NCI-H2029 treated with DMSO at 0.1 percent for 48 hours (cell line): ENCODE measurements around the gene SGCE.

ENCODE experiments used
- DNase-seq: peaks from one replicate; lab custom pipeline; 2025; lab: John Stamatoyannopoulos, UW

Gene SGCE

DNA sequence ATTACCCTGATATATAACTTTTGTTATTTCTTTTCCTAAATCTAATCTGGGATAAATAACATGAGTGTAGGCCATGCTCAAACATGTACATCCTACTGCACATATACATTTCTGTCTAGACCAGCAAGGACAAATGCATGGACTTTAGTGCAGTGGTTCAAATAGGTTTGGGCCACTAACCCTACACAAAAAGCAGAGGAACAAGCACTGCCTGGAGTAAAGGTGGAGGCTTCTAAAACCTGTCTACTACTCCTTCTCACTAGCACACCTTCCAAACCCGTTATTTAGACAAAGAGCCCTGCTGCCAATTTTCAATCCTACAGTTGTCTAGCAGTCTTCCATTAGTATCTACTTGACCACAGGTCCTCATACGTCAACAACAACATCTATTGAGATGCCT lies 34.8 kb downstream of the SGCE start:
- no peak for DNase-seq

DNA sequence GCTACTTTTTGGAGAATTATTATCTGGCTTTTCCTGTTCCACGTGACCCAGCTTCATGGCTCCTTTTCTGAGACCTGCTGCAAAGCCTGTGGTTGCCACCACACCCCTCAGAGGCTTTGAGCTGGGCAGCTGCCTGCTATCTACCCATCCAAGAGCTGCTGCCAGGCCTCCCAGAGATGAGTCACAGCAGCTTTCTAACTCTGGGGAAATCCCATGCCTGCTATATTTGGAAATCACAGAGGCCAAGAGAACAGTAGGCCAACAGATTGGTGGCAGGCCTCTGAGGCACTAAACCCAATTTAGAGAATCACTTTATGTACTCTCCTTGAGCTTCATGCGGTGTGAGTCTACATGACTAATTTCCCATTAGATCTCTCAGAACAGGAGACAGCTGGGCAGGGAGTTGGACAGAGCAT lies 35.2 kb downstream of the SGCE start:
- DNase-seq = no peak

DNA sequence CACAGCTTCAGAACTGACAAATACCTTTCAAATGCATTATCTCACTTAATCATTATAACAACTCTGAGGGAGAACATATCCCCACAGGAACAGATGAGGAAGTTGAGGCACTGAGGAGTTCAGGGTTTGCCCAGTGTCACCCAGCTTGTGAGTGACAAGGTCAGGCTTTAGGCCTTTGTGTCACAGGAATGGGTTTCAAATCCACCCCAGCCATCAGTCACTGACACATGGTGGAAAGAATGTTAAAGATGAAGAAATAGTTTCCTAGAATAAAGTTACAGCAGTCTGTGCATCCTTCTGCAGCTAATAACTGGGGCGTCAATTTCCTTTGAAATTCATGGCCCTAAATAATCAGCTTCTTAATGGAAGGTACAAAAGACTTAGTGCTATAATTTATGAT lies 37.8 kb downstream of the SGCE start:
- DNase-seq = no peak

DNA sequence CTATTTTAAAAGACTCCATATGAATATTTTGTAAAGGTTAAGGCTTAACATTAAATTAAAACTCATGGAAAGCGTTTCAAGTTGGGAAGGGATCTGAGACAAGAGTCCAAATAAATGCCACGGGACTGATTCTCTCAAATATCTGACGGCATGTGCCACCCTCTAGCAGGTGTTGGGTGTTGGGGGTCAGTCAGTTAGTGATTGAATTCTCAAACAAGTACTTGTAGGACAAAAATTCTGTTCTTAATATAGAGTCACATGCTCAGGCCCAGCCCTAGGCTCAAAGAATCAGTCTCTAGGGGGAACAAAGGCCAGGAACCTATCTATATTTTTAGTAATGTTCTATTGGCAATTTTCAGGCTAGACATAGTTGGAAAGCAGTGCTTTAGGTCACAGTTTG lies 39.1 kb downstream of the SGCE start:
- no peak for DNase-seq

DNA sequence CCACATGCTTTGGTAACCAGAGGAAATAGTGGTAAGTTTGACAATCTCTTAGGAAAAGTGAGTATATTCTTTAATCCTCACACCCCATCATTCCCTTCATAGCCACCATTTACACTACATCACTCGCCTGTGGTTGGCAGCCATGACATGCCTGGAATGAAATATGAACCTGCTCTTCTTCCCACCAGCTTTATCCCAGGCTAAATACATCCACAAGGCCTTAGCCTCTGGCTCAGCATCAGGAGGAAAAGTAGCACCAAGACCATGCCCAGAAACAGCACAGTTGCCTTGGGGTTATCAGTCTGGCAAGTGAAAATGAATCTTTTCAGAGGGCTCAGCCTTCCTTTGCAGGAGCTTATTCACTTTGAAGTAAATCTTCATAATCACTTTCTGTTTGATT lies 40.3 kb downstream of the SGCE start:
- no peak for DNase-seq

DNA sequence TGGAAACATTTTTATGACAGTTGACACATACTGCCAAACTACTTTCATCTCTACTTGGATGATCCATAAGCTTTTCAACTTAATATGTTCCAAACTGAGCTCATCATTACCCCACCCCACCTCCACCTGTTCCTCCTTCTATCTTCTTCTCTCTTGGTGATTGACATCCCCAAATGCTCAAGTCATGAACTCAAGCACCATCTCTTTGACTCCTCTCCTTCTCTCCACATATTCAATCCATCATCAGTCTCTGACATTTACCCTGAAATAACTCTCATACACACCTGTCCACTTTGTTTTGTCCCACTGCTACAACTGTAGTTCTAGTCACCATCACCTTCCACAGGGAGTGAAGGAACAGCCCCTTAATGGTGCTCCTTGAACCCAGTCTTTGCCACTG lies 43.3 kb downstream of the SGCE start:
- DNase-seq = no peak

DNA sequence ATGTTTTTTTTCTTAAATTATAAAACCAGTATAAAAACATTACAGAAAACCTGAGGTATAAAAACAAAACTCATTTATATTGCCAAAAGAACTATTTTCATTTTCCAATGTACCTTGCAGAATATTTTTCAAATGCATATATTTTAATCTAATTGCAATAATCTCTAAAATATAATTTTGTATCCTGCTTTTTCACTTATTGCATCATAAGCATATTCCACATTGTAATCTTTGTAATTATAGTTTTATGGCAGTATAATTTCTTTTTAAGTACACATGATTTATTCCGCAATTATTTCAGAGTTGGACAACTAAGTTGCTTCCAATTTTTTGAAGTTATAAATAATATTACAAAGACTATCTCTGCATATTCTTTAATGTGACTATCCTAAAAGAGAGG lies 43.7 kb downstream of the SGCE start:
- no peak for DNase-seq

DNA sequence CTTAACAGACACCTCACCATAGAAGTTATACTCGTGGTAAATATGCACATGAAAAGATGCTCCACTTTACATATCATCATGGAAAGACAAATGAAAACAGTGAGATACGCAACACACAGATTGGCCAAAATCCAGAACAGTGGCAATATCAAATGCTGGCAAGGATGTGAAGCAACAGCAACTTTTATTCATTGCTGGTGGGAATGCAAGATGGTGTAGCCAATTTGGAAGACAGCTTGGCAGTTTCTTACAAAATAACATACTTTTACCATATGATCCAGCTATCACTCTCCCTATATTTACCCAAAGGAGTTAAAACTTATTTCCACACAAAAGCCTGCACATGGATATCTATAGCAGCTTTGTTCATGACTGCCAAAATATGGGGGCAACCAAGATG lies 46.4 kb downstream of the SGCE start:
- DNase-seq = no peak

DNA sequence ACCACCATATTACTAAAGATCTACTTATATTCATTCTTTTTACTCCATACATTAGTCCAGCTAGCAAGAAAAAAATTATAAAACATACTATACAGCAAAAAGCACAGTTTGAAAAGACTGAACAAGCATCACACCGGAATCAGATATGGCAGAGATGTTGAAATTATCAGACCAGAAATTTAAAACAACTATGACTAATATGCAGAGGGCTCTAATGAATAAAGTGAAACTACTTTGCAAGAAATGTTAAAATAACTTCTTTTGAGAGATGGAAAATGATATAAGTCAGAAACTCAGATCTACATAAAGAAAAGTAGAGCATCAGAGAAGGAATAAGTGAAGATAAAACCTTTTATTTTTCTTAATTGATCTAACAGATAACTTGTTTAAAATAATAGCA lies 50.9 kb downstream of the SGCE start:
- DNase-seq = no peak

DNA sequence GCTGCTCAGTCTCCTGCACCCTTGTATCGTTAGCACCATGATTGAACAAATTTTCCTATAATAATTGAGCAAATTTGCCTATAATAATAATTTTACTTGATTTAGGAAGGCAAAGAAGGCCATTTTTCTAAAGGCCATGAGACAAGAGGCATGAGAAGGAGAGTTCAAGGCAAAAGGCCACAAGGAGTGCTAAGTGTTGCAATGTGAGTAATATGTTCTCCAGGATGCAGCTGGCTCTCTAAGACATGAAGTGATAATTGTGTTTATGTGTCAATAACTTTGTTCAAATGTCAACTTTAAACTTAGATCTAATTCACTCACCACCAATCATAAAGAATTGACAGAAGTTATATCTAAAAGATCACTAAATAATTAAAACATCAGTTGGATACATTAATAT lies 53.8 kb downstream of the SGCE start:
- DNase-seq = no peak

DNA sequence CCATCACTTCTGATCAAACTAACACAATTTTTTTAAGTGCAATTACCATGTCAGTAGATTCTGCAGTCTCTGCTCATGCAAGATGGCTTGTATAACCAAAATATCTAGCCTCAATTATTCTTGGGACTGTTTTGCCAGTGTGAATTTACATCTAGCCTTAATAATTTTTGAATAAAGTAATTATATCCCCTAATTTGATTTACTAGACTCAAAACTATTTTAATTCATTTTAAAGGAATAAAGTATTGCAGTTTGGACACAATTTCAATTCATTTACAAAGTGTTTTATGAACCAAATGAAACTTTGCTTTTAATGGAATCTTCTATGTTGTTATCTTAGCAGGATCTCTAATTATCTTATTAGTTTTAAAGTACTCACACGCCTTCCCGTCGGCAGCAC lies 55.7 kb downstream of the SGCE start:
- DNase-seq = no peak

DNA sequence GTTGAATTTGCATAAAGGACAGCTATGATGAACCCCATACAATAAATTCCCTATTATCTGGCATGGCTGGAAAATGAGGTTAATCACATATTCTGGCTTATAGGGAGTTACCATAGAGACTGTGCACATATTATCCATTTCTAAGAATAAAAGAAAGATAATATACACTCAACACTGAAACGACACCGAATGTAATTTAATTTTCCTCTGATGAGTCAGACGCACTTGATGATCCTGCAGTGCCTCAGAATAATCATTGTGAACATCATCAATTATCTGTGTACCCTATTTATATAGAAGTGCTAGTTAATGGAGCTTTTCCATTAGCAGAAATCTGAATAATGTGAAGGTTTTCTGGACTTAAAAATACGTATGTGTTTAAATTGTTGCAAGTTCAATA lies 60.2 kb downstream of the SGCE start:
- DNase-seq = no peak

DNA sequence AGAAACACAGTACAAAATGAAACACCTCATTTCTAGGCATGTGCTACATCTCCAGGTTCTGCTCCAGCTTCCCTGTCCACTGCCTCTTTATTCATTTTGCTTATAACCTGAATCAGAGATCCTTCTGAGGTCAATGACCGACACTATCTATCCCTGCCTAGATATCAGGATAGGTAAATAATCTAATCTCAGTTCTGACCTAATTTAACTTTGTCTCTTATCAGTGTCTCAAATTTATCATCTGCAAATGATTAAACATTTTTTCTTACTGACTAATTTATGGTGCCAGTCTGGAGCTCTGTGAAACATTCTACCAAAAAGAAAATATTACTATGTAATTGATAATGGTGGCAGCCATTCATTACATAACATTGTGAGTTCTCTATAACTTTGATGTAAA lies 61.1 kb downstream of the SGCE start:
- no peak for DNase-seq

DNA sequence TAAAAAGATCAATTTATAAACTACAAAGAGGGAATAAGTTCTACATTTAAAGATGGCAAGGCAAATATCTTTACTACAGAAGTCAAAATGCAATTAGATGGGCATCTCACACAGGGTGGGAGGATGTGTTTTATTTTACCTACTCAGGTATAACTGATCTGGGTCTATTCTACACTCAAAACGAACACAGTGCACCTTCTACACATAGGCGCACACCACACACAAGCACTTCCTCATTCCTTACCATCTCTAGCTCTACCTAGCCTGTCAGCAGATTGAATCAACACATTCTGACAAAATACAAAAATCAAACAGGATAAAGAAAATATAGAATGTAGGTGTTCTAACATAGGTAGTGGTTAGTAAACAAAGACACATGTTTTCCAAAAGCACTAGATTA lies 64.8 kb downstream of the SGCE start:
- DNase-seq = no peak

DNA sequence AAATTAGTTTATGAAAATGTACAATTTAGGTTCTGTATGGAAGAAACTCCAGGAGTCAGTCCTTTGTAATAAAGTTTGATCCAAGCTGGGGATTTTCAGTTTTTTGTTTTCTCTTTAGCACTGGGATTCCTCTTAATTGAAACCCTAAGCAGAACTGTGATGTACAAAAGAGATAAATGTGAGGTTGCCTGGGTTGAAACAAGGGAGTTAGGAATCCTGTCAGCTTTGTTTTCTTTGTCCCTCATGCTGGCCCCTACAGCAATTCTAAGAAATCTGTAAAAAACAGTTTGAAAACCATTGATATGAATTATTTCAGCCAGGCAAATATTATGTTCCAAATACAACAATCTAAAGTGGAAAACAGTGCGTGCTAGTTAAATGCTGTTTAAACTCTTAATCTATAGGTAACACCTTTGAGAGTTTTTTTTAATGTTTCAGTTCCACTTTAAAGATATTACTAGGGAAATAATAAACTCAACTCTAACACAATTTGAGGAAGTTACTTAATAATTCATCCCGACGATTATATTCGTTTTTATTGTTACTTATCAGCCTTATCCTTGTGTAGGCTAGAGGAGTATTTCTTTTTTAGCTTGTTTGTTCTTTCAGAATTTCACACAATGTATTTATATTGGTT lies 65.3 kb downstream of the SGCE start:
- no peak for DNase-seq

DNA sequence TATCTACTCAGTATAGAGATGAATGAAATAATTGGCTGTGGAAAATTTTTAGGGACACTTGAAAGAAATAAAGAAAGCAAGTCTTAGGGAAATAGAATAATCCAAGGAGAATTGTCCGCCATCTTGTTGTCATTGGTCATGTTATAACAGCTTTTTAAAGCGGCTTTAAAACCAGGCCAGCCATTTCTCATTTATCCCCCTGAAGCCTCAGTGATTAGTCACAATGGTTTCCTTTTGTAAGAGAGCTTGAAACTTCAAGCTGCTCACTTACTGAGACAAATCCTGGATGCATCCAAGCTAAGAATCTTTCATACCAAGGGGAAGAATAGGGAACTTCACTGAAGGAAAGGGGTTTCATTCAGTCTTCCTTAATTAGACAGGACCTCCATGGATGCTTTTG lies 67.9 kb downstream of the SGCE start:
- no peak for DNase-seq

DNA sequence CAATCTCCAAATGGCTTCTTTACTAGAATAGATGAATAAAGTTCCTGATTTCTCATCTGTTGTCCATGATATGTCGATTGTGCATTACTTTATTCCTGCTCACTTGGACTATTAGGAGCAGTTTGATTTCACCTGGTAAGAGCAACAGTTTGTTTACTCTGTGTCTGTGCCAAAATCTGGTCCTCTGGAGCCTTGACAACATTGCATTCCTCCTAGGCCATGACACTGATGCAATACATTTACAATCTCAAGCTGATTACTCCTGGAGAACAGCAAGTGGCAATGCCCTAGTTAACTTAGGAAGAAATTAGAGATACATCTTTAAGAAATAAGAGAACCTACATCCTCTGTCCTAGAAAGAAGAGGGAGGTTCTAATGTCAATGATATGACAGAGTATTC lies 71.8 kb downstream of the SGCE start:
- peak; percentile 43 for DNase-seq

DNA sequence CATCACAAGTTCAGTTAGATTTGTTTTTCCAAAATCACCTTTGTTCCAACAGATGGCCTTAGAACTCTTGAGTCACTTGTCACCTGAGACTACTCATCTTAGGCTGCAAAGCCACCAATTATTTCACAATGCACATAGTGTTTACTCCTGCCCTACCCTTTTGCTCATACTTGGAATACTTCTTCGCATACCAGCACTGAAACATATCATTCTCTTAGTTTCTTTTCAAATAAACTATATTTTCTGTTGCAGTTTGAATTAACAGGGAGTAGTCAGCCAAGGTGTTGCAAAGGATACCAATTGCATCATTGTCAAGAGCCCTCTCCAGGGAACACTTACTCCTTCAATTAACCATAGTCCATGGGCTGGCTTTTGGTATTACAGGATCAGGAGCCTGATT lies 75.3 kb downstream of the SGCE start:
- DNase-seq = peak; percentile 20

DNA sequence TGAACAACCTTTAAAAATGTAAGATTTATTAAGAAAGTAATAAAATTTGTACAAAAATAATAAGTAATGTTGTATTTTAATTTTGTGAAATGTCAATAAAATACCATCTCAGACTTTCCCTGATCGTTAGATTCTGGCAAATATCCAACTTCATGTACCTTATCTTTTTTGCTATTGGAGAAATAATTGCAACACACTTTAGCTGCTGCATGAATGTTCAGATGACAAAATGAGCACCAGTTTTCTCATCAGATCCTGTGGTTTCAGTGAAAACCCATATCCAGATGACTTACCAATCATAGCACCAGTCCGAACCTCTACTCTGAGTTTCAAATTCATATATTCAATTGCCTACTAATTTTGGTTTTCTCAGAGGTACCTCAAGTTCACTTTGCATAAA lies 76.5 kb downstream of the SGCE start:
- no peak for DNase-seq

DNA sequence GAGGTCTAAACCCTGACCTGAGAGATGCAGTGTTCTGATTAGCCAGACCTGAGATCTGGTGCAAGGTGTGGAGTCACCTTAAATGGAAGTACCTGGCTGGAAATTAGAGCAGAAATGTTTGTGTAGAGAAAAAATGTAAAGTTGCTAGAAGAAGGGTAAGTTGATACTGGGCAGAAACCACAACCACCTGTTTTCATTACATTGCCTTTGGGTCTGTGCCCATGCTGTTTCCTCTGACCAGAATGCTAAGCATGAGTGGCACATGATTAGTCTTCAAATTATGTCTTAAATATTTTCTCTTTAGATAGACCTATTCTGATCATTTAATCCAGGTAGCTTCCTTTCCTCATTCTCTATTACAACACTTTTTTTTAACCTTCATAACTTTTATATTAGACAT lies 77.3 kb downstream of the SGCE start:
- peak; percentile 77 for DNase-seq

DNA sequence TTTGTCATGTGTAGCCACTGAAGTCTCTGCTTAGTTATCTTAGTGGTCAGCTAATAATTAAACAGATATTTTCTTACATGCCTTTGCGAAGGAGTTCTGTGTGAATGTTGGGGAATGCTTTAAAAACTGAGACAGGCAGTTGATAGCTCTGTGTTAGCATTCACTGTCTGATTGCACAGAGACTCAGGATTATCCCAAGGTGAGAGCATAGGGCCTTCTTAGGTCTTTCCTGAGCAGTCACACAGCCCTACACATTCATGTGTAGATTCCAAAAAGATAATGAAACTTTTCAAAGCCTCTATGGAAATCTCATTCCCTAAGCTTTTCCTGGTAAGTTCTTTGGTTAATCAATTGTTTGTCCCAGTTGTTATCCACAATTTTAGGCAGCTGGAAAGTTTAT lies 78.6 kb downstream of the SGCE start:
- DNase-seq = no peak

DNA sequence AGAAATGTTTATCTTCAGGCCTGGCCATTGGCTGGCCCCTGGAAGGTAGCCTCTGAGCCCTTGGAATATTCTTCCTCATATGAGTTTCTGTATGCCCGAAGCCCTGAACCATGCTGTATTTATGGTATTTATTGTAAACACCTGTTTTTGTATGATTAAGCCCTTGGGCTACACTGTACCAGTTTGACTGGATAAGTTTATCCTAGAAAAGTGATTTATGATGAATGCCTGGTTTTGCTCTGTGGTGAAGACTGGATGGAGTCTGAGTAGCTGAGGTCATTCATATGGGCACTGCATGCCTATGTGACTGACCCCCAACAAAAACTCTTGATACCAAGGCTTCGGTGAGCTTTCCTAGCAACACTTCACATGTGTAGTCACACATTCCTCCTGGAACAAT lies 79.6 kb downstream of the SGCE start:
- no peak for DNase-seq

DNA sequence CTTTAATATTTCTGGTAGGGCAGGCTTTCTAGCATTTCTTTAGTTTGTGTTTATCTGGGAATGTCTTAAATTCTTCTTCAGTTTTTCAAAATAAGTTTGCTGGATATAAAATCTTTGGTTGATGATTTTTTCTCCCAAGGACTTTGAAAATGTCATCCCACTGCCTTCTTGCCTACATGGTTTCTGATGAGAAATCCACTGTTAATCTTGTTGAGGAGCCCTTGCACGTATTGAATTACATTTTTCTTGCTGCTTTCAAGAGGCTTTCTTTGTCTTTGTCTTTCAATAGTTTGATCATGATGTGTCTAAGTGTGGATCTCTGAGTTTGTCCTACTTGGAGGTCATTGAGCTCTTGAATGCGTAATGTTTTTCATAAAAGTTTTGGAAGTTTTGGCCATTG lies 80.3 kb downstream of the SGCE start:
- no peak for DNase-seq

DNA sequence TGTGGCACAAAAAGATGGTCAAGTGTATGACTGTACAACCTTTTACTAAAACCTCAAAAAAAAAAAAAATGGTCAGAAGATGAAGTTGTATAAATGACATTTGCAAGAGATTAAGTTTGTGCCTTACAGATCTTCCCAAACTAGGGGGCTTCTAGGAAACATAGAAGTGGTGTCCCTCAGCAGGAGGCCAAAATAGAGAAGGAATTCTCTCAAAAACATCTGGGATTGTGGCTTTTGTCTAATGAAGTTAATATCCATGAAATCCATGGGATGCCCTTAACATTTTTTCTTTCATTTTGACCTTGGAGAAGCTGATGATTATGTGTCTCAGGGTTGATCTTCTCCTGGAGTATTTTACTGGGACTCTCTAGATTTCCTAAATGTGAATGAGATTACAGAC lies 84.1 kb downstream of the SGCE start:
- no peak for DNase-seq

DNA sequence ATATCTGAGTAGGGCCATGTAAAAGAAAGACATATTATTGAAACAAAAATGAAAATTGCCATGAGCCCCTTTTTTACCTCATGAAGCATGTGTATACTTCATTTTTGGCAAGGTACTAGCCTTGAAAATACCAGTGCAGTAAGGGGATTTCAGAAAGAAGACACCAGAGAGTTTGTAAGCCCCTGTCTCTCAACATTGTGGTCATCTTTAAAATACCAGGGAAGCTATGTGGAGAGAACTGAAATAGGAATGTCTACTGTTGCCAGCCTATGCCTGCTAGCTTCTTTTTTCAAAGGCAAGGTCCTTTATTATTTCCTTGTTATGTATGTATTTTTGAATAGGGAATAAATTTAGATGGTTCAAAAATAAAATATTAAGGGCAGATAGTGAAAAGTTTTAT lies 88.5 kb downstream of the SGCE start:
- no peak for DNase-seq
